ENCODE results near the gene OR2B2. TPM values are rescaled to one million over a fixed set of nuclear protein-coding genes. Genes with fewer than 3 reads are reported as not detected.

OR2B2 gene
- total RNA-seq (2012; rRNA removed) = not detected in 2 replicates
- polyA plus RNA-seq (2012; rRNA removed) = not detected in 2 replicates
- not detected in 2 replicates for polyA plus RNA-seq (2012; cell fraction: cytosol; rRNA removed)
- not detected in 2 replicates for polyA plus RNA-seq (2012; cell fraction: nucleus; rRNA removed; ENCODE audit: low replicate concordance)
- not detected for Bru-seq, nascent RNA
- BruChase-seq, experiment 1, labeled RNA remaining after a 6-hour chase = not detected
- BruChase-seq, experiment 2, labeled RNA remaining after a 2-hour chase = not detected
- long read RNA-seq = 0 reads

DNA sequence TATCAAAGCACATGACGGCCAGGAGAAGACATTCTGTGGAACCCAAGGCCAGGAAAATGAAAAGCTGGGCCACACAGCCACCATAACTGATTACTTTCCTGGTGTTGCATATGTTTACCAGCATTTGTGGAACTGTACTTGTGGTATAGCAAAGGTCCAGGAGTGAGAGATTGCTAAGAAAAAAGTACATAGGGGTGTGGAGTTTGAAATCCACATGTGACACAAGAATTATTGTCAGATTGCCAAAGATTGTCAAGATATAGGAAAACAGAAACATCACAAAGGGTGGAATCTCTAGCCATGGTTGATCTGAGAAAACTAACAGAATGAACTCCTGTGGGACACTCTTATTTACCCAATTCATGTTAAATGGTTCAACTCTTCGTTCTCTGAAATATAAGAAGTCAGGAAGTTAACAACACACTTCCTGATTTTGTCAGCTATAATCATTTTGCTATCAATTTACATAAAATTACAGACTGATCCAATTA, at the start of gene OR2B2:
Gene OR2B2, minus strand, starts transcription at position 441 of the 491 bp plus-strand sequence. Its CDS starts 77 bp downstream, at position 364.
- Histone ChIP-seq H3K4me1 (ENCODE audit: control insufficient read depth, insufficient read depth, low read length) (no peaks in the 10 kb centered on the region), H3K14ac (replicated peaks; ENCODE audit: low read depth, low read length) (no peak within 1 kb of the TSS), H3K36me3 (ENCODE audit: control insufficient read depth, insufficient read depth, low read length) (no peaks in the 10 kb centered on the region), H3K4me3 (ENCODE audit: insufficient read depth, low read depth, low read length) (no peak within 1 kb of the TSS), H3K4ac (ENCODE audit: low read depth, low read length) (no peak within 1 kb of the TSS), H4K5ac (ENCODE audit: low read depth, low read length) (no peak within 1 kb of the TSS), H2AFZ (replicated peaks; ENCODE audit: low read length, poor library complexity) (no peak within 1 kb of the TSS), H4K91ac (ENCODE audit: insufficient read depth, low read depth, low read length) (no peak within 1 kb of the TSS), H3K9me1 (ENCODE audit: insufficient read depth, low read length) (no peaks in the 10 kb centered on the region), H2AK5ac (ENCODE audit: low read depth, low read length) (no peak within 1 kb of the TSS), H3K23ac (ENCODE audit: low read depth, low read length) (no peak within 1 kb of the TSS), H3K27ac (ENCODE audit: insufficient read depth, low read length) (no peak within 1 kb of the TSS), H2BK15ac (ENCODE audit: low read depth, low read length) (no peak within 1 kb of the TSS), H3K9ac (ENCODE audit: low read depth, low read length) (no peak within 1 kb of the TSS), H2BK5ac (ENCODE audit: low read depth, low read length, poor library complexity, severe bottlenecking) (no peak within 1 kb of the TSS), H3K4me2 (ENCODE audit: low read depth, low read length) (no peak within 1 kb of the TSS), H3K18ac (ENCODE audit: low read depth, low read length) (no peak within 1 kb of the TSS), H2BK120ac (ENCODE audit: low read depth, low read length) (no peak within 1 kb of the TSS), H3K9me3 (ENCODE audit: control insufficient read depth, insufficient read depth, low read length) (no peaks in the 10 kb centered on the region), H3K56ac (ENCODE audit: extremely low read depth, insufficient read depth, low read length) (no peak within 1 kb of the TSS), H3K27me3 (ENCODE audit: control insufficient read depth, insufficient read depth, low read length) (no peaks in the 10 kb centered on the region), H4K8ac (ENCODE audit: low read depth in 2 of 2, low read length in 2 of 2) (no peak within 1 kb of the TSS), H3K79me1 (ENCODE audit: low read depth in 1 of 2, low read length in 2 of 2) (no peaks in the 10 kb centered on the region), H4K20me1 (ENCODE audit: insufficient read depth, low read length) (no peaks in the 10 kb centered on the region), H2BK20ac (ENCODE audit: low read depth, low read length) (no peak within 1 kb of the TSS), H2AK9ac (replicated peaks; ENCODE audit: low read depth, low read length, poor library complexity) (no peak within 1 kb of the TSS)
- no peak for ATAC-seq (ENCODE audit: low read depth)
- BruUV-seq (replicated peaks) = no TSS peak
- TF ChIP-seq, protein P1, sequence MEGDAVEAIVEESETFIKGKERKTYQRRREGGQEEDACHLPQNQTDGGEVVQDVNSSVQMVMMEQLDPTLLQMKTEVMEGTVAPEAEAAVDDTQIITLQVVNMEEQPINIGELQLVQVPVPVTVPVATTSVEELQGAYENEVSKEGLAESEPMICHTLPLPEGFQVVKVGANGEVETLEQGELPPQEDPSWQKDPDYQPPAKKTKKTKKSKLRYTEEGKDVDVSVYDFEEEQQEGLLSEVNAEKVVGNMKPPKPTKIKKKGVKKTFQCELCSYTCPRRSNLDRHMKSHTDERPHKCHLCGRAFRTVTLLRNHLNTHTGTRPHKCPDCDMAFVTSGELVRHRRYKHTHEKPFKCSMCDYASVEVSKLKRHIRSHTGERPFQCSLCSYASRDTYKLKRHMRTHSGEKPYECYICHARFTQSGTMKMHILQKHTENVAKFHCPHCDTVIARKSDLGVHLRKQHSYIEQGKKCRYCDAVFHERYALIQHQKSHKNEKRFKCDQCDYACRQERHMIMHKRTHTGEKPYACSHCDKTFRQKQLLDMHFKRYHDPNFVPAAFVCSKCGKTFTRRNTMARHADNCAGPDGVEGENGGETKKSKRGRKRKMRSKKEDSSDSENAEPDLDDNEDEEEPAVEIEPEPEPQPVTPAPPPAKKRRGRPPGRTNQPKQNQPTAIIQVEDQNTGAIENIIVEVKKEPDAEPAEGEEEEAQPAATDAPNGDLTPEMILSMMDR (conservative IDR thresholded peaks at IDR 0.05; ENCODE audit: low read depth, low read length) = no peak
- TF ChIP-seq FOS (IDR thresholded peaks at IDR 0.05; ENCODE audit: low read depth, low read length) (no peak), BHLHE40 (IDR thresholded peaks at IDR 0.05; ENCODE audit: low read depth, low read length) (no peak), NFE2L2 (IDR thresholded peaks at IDR 0.05; ENCODE audit: low read depth, low read length) (no peak), MAFK (IDR thresholded peaks at IDR 0.05; ENCODE audit: low read depth, low read length) (no peak), RAD21 (IDR thresholded peaks at IDR 0.05; ENCODE audit: low read length) (no peak), CHD1 (IDR thresholded peaks at IDR 0.05; ENCODE audit: low read depth, low read length) (no peak), RCOR1 (IDR thresholded peaks at IDR 0.05; ENCODE audit: insufficient replicate concordance, low read length) (no peak), POLR2A (IDR thresholded peaks at IDR 0.05; ENCODE audit: low read depth, low read length) (no peak)
- TF ChIP-seq, protein P2, sequence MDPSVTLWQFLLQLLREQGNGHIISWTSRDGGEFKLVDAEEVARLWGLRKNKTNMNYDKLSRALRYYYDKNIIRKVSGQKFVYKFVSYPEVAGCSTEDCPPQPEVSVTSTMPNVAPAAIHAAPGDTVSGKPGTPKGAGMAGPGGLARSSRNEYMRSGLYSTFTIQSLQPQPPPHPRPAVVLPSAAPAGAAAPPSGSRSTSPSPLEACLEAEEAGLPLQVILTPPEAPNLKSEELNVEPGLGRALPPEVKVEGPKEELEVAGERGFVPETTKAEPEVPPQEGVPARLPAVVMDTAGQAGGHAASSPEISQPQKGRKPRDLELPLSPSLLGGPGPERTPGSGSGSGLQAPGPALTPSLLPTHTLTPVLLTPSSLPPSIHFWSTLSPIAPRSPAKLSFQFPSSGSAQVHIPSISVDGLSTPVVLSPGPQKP (IDR thresholded peaks at IDR 0.05; ENCODE audit: borderline replicate concordance, low read depth, low read length) = no peak
- TF ChIP-seq, protein P3, sequence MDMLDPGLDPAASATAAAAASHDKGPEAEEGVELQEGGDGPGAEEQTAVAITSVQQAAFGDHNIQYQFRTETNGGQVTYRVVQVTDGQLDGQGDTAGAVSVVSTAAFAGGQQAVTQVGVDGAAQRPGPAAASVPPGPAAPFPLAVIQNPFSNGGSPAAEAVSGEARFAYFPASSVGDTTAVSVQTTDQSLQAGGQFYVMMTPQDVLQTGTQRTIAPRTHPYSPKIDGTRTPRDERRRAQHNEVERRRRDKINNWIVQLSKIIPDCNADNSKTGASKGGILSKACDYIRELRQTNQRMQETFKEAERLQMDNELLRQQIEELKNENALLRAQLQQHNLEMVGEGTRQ (IDR thresholded peaks at IDR 0.05; ENCODE audit: low read depth, low read length) = no peak
- POLR2A ChIA-PET (ENCODE audit: unreplicated experiment) = no interaction called here
- CTCF ChIA-PET = no interaction called here
- in situ Hi-C loops (cut with MboI; ENCODE audit: low sequenced_read_pairs) (no loop called here), dilution Hi-C loops (cut with HindIII; ENCODE audit: low sequenced_read_pairs, unreplicated experiment) (no loop called here), intact Hi-C loops (cut with micrococcal nuclease) (no loop called here)
- WGBS, 2 experiments (ENCODE audit: extremely low coverage in 2 of 2, insufficient read length in 1 of 2) = no CpG with 5 or more reads among the region's 2 CpGs
- no peak for DNase-seq

Measured in IMR-90 (cell line).